Measurements from ENCODE around the gene ABCB9.

DNA sequence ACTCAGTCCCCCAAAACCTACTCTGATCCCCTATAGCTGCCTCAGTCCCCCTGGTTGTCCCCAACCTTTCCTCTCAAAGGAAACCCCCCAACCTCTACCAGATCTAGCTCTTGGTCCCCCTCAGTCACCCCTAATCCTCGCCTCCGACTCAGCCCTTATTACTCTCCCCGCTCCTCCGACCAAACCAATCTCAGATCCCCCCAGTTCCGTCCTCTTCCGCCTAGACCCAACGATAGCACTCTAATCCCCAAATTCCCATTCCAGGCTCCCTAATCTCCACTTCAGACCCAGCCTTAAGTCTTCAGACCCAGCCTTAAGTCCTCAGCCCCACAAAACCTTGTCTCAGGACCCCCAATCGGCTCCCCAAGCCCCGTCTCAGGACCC lies 71.0 kb downstream of the ABCB9 start:
- TF ChIP-seq CTCF (IDR thresholded peaks at IDR 0.05) = no peak
- TF ChIP-seq EZH2phosphoT487 (IDR thresholded peaks at IDR 0.05) = no peak

All from neural progenitor cell (in vitro differentiated cells).